T-helper 1 cell (primary cell): ENCODE results near the gene ARHGAP10.
"Not testable (repeated sequence)": the region's sequence is repeated elsewhere in the genome, so short reads cannot be mapped to it uniquely, and the experiment has no call there.

Source experiments
- DNase-seq, 5 donors: peaks; one replicate each; pipeline ENCODE4 v3.0.0-alpha.2; 2012 to 2020

Gene ARHGAP10

DNA sequence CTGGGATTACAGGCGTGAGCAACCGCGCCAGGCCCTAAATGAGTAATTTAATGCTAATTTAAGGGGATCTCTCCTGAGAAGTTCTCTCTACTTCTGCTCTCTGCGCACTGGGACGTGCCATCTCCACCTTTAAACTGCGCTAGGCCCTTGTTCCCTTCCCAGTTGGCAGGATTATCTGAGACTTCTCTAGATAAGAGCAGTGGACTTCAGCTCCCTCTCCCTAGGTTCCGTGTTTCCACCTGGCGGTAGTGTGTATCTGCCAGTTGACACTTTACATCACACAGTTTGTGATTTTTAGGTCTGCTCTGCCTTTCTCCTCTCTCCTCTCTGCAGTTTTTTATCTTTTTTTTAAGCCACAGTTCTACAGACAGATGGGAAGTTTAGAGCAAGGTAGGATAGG is 40.2 kb downstream of the ARHGAP10 start:
- no peak for DNase-seq

DNA sequence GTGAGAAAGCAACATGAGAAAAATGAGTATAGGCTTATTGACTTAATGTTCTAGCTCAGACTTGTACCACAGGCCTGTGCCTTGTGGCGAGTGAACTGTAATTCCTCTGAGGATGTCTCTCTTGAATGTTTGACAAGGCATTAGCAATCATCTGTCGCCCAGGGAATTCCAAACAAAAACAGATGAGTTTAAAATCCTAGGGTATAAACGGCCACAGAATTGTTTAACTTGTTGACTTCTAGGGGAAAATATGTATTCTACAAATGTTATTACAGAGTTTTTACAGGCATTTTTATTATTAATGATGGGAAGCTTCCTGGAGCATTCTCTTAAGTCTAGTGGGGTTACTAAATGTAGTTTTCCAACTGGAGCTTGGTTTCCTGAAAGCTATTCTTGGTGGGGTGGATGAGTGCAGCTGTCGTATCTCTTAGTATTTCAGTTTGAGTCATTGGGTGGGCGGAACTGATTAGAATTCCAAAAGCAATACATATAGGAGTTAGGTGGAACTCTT is 40.6 kb downstream of the ARHGAP10 start:
- DNase-seq, result no peak

DNA sequence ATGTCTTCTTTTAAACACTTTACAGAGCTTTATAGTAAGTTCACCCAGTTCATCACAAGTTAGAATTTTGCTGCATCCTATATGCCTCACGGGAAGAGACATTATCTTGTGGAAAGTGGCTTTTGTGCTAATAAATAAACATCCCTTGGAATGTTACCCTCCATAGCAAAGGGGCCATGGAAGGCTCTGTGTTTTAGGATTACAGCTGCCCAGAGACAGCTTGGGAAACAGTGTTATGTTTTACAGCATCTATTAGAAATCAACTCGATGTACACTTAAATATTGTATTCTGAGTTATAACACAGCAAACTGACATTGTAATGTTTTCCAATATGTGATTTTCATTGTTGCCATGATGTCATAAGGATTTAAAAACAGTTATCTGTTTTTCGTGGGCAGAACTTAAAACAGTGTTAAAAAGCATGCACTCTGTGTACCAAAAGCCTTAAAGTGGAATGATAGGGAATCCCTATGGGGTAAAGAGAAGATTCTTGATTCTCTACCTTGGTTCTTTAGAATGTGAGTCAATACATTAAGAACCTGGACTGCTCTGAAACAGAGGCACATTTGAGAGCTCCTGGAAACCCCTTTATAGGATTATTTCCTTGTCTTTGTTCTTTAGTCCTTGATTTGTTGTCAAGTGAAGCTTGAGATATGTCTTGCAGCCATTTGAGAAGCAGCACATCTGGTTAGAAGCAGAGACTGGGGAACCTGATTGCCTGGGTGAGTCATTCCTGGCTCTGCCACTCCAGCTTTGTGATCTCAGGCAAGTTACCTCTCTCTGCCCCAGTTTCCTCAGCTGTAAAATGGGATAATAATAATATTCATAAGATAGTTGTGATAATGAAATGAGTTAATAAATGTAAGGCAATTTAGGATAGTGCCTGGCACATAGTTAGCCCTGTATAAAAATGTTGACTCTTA is 41.6 kb downstream of the ARHGAP10 start:
- no peak for DNase-seq

DNA sequence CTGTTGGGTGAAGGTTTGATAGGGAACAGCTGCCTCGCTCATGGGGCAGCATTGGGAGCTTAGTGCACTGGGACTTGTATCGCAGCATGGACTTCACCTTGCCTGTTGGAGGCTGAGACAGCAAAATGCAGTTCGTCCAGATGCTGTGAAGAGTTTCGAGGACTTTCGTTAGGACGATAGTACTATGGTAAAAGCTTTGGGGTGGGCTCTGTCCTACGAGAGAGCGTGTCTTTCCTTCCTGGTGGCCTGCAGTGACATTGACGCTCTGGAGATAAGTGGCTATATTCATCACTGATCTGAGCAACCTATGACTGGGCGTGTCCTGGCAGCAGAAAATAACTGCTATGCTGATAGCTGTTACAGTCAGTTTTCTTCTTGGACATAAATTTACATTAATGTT is 44.8 kb downstream of the ARHGAP10 start:
- no peak for DNase-seq

DNA sequence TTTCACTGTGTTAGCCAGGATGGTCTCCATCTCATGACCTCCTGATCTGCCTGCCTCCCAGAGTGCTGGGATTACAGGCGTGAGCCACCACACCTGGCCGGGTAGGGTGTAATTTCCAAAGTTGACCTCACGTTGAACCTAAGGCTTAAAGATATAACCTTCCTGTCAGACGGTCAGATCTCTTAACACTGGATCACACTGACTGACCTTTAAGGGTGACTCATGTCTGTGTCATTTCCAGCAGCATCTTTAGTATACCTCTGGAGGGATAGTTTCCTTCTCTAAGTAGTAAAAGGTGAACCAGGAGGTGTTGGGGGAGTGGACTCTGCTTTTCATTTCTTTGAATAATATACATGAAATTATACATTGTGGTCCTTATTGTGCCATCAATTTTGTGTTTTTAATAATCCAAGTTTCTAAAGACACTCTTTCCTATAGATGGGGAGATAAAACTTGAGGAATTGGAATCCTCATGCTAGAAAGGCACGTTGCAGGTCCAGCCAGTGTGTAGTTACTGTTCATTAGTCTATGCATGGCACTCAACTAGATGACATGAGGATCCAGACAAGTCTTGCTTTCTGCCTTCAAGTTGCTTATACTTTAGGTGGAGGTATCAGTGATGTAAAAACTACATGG is 45.7 kb downstream of the ARHGAP10 start:
- DNase-seq, result no peak

DNA sequence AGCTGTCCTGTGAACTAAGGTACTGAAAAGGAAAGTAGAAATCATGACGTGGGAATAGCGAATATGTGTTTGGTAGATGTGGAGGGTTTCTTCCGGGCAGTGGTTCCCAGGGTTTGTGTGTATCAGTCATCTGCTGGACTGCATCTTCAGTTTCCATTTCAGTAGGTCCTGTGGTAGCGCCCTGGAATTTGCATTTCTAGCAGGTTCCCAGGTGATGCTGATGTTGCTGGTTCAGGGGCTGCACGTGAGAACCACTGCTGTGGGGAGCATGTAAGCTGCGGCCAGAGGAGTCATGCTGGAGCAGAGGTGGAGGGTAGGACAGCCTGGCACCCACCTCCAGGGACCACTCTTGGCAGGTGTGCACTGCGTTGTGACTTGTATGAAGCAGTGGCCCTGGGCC is 47.1 kb downstream of the ARHGAP10 start:
- DNase-seq, result no peak

DNA sequence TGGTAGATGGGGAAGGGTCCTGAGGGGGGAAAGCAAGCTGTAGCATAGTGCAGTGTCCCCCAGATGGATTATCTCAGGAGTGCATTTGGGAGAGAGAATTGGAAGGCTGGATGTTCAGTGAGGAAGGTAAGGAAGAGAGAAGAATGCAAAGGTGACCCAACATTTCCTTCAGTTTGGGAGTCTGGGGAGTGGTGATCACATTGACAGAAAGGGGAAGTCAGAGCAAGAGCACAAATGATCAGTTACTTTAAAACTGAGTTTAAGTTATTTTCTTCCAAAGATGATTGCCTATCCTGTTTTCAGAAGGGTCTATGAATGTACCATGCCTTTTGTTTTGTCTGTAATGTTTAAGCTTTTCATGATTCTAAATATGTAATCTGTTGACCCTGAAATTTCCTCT is 47.6 kb downstream of the ARHGAP10 start:
- DNase-seq, result no peak

DNA sequence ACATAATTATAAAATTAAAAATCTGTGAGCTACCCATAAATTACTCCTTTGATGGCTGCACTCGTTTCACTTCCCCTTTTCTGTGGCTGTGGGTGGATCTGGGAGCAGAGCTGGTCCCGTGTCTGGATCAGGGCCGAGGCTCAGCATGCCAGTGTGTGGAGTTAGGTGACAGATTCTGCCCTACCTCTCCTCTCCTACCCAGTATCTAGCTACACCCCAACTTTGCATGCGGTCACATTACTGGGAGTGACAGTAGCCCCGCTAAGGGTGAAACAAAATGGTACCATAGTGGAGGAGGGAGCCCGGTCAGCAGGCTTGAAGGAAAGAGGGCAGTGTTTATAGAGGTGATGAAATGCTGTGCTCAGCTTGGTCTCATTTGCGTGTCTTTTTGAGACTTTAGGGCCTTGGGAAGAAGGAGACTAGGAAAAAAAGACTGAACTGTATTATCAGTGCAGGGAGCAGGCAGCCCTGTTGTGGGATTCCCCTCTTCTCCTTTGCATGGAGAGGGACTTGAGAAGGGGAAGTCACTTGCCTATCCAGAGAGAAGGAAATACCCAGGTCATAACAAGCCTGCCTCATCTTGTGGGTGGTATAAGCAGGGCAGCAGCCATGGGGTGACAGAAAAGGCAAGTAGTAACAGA is 48.4 kb downstream of the ARHGAP10 start:
- DNase-seq, result no peak

DNA sequence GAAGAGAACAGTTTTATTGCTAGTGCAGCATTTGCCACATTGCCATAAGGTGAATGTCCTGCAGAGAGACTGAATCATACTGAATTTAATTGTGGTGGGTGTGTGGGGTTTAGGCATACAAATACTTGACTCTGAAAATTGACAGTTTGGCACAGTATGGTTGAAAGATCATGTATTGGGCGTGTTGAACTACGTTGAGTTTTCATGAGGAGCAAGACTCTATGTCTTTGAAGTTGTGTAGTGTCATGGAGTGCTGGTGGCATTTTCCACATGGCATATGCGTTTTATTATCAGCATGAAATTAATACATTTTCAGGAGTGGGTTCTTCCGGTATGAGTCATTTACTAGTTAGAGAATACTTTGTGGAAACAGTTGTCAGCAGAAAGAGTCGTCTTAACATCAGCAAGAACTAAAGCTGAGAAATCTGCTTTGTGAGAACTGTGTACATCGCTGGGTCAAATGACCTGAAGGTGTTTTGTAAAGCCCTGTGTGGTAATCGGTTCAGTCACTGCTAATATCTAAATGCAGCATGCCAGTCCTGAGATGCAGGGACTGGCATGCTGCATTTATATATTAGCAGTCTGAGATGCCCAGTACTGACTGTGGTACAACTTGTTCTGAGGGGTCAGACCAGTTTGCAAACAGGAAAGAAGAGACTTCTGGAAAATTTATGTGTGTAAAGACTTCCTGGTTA is 50.3 kb downstream of the ARHGAP10 start:
- peak in 1 of 5 donors; percentile 26 for DNase-seq

DNA sequence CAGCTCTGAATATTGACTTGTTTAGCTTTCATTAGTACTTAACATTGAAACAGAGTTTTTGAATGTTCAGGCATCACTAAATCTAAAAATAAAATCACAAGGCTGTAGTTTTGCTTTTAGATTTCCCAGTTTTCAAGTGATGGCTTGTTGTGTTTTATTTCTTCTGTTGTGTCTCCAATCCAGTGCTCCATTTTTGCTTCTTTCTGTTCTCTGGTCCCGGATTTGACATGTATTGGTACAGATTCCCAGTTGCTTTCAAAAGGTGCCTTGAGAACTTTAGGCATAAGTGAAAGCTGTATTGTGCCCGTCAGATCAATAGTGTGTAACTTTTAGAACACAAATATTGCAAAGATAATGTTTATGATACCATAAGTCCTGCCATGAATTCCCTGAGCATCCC is 53.2 kb downstream of the ARHGAP10 start:
- DNase-seq, result no peak

DNA sequence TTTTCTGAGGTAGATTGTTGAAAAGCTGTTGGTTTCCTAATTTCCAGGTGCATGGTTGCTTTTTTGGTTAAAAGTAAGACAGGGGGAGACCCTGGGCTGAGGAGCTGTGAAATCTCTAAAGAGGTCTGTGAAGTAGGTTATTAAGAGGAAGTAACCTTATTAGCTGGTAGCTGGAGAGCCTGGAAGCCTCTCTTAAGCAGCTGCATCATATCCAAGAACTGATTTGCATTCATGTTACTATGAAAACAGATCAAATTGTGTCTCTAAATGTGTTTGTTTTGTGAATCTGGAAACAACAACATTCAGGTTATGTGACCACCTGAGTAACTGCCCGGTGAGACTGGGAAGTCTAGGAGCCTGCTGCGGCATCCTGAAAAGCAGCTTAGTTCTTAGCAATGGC is 54.1 kb downstream of the ARHGAP10 start:
- no peak for DNase-seq

DNA sequence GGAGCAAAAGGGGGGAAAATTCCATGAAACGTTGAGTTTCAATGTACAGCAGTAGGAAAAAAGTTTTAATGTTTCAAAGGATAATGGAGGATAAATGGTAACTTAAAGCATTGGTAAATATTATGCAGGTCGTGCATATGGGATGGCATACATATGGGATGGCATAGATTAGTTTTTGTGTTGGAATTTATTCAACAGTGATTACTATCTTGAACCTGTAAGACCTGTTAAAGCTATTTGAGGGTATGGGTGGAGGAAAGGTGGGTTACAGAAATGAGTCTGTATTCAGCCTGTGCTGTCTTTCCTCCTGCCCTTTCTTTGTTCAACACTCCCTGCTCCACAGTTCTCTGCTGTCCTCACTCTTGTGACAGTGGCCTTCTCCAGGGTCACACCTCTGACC is 54.6 kb downstream of the ARHGAP10 start:
- no peak for DNase-seq

DNA sequence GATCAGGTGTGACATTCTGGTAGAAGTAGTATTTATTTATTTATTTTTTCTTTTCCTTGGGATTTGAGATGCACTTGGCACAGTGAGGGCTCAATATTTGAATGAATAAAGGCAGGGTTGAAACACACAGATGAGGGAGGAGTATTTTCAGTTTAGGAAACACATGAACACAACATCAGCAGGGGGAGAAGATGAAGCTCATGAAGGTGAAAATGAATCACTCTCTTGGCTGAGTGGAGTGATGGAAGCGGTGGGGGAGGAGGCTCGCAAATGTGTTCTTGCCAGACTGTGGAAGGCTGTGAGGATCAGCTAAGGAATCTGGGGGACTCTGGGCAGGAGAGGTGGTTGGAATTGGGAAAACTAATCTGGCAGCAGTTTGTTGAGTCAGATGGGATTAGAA is 55.3 kb downstream of the ARHGAP10 start:
- DNase-seq, result no peak

DNA sequence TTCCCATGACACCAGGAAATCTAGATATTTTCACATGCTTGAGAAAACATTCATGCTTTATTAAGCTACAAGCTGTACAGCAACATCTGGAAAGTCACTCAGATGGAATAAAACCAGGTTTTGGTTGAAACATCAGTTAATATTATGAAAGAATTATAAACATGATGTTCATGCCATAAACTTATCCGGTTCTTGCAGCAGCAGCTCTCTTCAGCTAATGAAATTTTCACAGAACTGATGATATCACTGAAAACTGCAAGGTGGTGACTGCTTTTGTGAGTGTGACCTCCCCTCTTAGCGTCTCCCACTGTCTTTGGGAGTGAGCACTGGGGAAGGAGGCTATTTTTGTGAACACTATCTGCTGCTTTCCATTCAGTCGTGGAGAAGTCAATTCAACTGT is 56.9 kb downstream of the ARHGAP10 start:
- DNase-seq, result no peak

DNA sequence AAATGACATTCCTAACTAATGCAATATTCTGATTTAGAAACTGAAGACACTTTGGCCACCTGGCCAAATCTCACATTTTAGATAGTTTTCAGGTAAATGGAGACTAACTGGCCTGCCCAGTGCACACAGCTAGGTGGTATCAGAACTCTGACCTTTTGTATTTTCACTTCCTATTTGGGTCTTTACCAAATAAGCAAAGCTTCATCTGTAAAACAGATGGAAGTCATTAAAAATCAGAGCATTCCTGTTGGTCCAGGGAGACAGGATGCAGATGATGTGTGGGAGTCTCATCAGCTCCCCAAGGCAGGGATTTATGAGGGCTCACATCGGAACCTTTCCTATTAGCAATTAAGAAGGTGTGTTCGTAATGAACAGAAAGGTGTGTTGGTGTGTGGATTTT is 57.7 kb downstream of the ARHGAP10 start:
- no peak for DNase-seq

DNA sequence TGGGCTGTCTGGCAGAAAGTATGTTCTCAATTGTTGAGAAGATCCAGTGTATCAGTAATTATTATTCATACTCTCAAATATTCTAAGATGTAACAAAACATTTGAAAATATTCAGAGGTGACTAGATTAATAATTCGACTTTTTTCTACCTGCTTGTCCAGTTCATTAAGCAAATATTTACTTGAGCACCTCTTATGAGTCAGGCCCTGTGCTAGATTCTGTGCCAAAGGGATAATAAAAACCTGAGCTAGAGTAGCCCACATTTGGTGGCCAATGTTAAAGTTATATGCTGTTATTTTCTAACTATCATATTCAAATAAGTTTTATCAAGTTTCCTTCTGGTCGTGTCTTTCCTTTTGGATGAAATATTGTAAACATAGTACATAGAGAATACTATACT is 58.5 kb downstream of the ARHGAP10 start:
- no peak for DNase-seq

DNA sequence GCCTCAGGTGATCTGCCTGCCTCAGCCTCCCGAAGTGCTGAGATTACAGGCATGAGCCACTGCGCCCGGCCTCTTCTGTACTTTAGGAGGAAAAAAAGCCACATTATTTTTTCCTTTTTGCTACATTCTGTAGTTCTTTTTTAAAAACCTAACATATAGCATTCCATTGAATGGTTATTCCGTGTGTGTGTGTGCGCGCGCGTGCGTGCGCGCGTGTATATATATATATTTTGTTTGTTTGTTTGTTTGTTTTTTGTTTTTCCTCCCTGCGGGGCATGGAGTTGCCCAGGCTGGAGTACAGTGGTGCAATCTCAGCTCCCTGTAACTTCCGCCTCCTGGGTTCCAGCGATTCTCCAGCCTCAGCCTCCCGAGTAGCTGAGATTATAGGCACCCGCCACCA is 59.5 kb downstream of the ARHGAP10 start:
- no peak for DNase-seq

DNA sequence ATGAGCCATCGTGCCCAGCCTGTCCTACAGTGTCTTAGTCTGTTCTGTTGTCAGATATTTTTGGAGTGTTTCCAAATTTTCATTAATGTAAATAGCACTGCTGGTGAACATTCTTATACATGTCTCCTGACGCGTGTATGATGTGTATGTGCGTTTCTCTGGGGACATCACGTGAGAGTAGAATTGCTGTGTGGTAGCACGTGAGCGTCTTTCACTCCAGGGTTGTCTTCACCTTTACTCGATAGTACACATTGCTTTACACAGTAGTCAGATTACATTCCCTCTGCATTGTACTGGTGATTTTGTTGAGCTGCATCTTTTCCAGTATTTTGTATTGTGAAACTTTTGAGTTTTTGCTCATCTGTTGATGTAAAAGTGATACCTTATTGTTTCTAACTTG is 60.0 kb downstream of the ARHGAP10 start:
- no peak for DNase-seq

DNA sequence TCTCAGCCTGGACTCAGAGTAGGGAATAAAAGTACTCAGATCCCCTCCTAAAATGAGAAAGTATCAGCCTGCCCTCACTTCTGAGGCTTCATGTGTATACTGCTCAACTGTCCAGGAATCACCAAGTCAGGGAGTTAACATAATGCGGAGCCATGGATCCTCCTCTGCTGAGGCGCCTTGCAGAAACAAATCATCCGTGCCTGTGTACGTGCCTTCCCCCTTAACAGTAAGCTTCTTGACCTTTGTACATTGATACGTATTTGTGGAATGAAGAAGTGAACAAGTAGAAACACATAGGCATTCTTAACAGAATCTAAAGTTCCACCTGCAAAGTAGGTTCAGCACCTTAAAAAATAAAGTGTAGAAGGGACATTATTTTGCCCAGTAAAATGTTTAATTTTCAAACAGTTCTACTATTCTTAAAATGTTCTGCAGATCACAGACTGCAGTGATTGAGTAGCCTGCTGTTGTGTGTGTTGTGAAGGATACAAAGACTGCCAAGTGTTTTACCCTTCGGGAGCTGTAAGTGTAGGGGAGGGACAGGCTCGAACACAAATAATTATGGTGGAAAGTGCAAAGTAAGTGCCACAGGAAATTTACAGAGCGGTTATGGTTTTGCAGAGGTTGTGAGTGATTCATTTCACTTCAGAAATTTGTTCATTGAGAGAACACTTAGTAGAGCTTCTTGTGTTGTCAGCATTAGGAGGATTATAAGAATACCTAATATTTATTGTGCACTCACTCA is 61.9 kb downstream of the ARHGAP10 start:
- DNase-seq, result peak in 1 of 5 donors; percentile 71

DNA sequence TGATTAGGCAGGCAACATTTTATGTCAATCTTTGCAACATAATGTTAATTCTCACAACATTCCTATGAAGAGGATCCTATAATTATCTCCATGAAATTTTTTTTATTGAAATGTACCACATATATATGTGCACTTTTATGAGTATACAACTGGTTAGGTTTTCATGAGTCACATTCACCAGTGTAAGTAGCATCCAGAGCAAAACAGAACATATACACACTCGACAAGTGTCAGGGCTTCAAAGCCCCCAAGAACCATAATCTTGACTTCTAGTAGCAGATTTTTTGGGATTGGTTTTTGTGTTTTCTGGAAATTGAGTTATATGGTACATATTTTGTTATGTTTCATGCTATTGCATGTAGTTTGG is 62.4 kb downstream of the ARHGAP10 start:
- DNase-seq, result no peak

DNA sequence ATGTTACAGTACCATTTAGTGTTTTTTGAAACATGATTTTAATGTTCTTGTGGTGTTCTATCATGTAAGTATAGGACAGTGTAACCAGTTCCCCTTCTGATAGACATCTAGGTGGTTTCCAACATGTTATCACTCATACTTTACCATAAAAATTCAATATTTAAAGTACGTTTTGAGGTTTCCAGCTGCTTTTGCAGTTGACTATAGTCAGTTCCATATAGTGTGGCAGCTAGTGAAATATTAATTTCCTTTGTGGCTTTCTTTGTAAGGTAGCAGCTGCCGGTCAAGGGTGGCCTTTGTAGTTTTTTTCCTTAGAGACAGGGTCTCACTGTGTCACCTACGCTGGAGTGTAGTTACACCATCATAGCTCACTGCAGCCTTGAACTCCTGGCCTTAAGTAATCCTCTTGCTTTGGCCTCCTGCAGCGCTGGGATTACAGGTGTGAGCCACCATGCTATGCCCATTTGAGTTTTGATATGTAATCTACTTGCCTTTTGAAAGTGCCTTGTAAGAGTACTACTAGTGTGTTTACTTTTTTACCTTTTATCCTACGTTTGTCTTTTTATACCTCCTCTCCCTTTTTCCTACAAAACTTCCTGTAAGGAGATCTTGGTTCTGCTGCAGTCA is 63.0 kb downstream of the ARHGAP10 start:
- DNase-seq, result peak in 1 of 5 donors; percentile 45

DNA sequence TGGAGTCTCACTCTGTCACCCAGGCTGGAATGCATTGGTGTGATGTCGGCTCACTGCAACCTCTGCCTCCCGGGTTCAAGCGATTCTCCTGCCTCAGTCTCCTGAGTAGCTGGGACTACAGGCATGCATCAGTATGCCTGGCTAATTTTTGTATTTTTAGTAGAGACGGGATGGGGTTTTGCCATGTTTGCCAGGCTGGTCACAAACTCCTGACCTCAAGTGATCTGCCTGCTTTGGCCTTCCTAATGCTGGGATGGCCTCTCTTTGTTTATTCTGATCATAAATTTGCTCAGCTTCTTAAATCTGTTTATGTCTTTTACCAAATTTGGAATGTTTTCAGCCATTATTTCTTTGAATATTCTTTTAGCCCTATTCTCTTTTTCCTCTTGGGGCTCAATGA is 67.2 kb downstream of the ARHGAP10 start:
- not testable (repeated sequence) for DNase-seq
